ENCODE measurements around the gene RAB26.
"Not testable (repeated sequence)": the region's sequence is repeated elsewhere in the genome, so short reads cannot be mapped to it uniquely, and the experiment has no call there.

GRCh38 chr16:2129890-2130447 lies 18.5 kb upstream of the RAB26 start:
- TF ChIP-seq CTCF (IDR thresholded peaks at IDR 0.05; ENCODE audit: extremely low read depth in 1 of 2, insufficient read depth in 1 of 2, low read depth in 1 of 2, low read length in 2 of 2); POLR2A (IDR thresholded peaks at IDR 0.05; ENCODE audit: low read depth, low read length); EZH2 (IDR thresholded peaks at IDR 0.05; ENCODE audit: borderline replicate concordance, low read depth, low read length, severe bottlenecking); MAX (IDR thresholded peaks at IDR 0.05; ENCODE audit: insufficient read depth, insufficient read length); POLR2AphosphoS5 (IDR thresholded peaks at IDR 0.05; ENCODE audit: insufficient read depth, low read depth, low read length); GATA2 (IDR thresholded peaks at IDR 0.05; ENCODE audit: insufficient read depth, insufficient read length, low read depth, low read length); FOS (IDR thresholded peaks at IDR 0.05; ENCODE audit: borderline replicate concordance, insufficient read depth, low read length); MYC (IDR thresholded peaks at IDR 0.05; ENCODE audit: low read depth, low read length): not testable (repeated sequence)
